HTR-8/SVneo (cell line): ENCODE data around the gene SMAD2.
"Not testable (repeated sequence)": the region's sequence is repeated elsewhere in the genome, so short reads cannot be mapped to it uniquely, and the experiment has no call there.

ENCODE experiments used
- DNase-seq: peaks from one replicate; pipeline ENCODE4 v3.0.0; 2011; ENCODE audit warnings: low spot score, mixed read lengths; ENCODE audit not compliant: insufficient read length
- FAIRE-seq: peaks from 2 replicates; lab custom pipeline; 2011; peaks lifted over from hg19 to GRCh38; lab: Jason Lieb, UNC

The SMAD2 gene

DNA sequence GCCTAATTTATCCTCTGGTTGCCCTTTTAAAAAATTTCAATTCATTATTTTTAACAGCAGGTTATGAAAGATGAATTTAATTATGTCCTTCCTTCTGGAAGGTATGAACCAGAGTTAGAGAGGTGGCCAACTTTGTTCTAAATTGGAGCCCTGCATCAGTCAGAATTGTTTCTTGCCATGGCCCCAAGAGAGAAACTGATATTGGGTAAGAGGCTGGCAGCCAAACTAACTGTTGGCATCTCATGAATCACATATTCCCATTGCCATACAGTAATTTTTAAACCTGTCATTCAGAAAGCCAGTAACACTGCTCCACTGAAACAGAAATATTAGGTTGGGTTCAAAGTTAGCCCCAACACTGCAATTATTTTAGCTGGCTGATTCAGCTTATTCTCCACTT lies 67.4 kb downstream of the SMAD2 start:
- no peak for DNase-seq
- no peak for FAIRE-seq

DNA sequence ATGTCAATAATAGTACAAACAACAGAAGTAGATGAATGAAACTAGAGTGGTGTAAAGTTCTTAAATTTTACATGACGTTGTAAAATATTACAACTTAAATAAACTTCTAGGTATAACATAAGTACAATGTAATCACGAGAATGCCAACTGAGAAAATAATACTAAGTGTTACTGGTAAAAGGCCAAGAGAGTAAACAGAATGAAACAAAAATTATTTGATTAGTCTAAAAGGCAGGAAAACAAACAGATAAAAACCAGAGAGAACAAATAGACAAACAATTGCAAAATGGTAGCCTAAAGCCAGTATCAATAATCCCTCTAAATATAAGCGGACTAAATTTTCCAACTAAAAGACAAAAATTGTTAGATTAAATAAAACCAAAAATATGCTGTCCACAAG lies 71.9 kb downstream of the SMAD2 start:
- FAIRE-seq: no peak

DNA sequence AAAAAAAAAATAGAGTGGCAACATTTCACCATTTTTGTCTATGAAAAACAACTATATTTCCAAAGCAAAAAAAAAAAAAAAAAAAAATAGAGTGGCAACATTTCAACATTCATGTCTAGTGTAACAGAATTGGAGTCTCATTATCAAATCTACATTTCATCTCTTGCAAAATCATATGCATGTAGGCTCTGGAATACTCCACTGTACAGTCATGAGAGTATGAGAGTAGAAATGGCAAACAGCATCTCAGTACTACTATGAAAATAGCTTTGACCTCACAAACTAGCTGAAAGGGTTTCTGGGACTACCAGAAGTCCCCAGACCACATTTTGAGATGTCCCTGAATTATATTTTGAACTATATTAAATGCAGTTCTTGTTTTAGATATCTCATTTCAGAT lies 82.8 kb downstream of the SMAD2 start:
- no peak for FAIRE-seq
- DNase-seq: no peak

More for the DNA sequence above, 71.9 kb downstream of the SMAD2 start:
- DNase-seq: no peak

DNA sequence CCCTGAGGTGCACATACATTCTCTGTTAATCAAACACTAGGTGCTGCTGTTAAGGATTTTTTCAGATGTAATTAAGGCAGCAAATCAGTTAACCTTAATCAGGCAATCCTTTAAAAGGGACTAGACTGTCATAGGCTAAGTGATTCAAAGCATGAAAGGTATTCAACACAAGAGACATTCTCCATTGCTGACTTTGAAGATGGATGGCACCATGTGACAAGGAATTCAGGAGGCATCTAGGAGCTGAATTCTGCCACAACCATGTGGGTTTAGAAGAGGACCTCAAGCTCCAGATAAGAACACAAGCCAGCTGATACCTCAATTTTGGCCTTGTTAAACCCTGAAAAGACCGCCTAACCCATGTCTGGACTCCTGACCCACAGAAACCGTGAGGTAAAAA lies 84.0 kb downstream of the SMAD2 start:
- DNase-seq: no peak
- no peak for FAIRE-seq

DNA sequence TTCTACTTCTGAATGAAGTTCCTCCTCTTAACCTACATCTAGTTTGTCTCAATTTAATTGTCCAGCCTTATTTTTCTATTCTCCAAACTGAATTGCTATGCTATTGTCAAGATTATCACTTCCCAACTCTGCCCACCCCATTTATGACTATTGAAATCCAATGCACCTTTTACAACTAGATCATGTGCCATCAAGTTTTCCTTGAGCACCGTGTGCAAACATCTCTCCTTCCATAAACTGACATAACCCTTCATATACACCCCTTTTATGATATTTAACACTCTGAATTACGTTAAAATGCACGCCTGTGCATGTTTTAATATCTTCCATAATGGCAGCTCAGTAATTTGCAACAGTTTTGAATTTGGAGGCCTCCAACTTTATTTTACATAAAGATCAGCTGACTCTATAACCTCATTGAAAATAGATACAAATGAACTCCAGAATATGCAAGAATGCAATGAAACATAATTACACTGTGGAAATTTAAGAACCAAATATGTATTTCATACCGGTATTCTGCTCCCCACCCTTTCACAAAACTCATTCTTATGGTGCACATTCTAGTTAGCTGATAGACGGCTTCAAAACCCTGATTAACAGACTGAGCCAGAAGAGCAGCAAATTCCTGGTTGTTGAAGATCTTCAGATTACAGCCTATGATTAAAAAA lies 85.5 kb downstream of the SMAD2 start:
- DNase-seq (no peak), FAIRE-seq (no peak)

DNA sequence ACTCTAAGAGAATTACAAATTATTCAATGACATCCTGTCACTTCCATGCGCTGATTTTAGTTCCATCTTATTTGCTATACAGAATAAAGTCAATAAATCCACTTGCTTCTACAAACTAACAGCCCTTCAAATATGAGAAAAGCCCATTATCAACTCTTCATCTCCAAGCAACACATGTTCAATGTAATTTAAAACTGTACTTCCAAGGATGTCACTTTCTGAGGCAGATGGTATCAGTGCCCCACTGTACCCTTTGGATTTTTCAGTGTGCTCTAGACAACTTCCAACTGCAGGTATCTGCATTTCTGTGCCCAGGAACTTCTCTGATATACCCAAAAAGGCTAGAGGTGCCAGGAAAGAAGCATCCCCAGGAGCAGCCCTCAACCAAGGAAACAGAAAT lies 87.6 kb downstream of the SMAD2 start:
- FAIRE-seq (no peak), DNase-seq (no peak)

DNA sequence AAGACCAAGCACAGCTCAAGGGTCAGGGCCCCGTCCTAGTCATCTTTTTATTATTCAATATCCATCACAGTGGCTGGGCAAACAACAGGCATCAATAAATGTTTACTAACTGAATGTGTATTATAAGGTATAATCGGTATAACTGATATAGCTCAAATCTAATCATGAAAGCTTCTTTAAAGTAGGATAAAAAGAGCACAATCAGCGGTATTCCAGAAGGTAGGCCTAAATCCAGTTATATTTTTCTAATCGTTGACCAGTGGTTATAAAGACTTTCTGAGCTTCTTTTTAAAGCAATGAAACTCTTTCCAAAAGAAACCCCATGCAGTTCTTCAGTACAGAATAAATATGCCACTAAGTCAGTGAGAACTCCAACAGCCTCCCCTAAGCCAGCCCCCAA lies 92.1 kb downstream of the SMAD2 start:
- no peak for FAIRE-seq
- no peak for DNase-seq

DNA sequence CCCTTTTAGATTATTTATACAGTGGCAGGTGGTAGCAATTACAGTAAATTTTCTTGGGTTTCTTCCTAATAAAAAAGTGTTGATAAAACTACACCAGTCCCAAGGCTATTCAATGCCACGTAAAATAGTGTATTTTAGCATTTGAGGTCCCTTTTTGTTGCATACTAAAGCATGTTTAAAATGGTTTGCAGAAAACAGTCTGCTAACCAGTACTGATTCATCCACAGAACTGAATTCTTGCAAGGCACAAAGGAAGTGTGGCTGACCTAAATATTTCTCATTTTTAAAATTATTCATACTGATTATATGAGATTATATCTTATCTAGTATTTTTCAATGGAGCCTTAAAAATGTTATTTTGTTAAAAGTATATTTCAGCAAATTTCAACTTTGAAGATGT lies 98.1 kb downstream of the SMAD2 start:
- DNase-seq (no peak), FAIRE-seq (no peak)

DNA sequence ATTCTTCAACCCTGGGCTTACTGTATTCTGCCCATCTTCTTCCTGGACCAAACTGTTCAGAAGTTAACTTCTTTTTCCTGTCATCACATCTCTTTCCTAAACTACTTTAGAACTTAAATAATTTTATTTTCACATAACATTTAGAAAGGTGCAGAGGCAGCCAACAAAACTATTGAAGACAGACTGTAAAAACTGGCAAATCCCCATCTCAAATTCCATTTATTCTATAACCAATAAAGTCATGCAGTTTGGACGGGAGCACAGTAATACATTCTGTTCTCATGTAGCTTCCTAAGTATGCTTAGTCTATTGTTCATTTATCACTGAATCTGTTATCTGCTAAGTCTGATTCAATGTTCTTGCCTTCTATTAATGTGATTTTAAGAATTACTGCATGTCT lies 99.1 kb downstream of the SMAD2 start:
- FAIRE-seq (no peak), DNase-seq (no peak)

DNA sequence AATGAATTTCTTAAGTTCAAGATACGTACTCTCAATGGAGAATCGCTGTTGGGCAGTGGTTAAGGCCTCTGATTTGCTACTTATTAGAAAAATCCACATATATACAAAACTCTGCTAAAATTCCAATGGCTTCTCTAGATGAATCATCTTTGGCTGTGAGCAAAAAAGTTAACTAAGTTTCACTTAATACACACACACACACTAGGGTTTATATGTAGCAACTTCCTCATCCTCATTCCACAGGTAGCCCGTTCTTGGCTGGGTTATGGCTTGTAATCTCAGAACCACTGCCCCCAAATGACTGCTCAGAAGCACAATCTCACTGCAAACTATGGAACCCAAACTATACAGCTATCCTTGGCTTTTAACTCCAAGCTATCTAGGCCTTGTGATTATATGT lies 99.7 kb downstream of the SMAD2 start:
- DNase-seq: no peak
- no peak for FAIRE-seq

DNA sequence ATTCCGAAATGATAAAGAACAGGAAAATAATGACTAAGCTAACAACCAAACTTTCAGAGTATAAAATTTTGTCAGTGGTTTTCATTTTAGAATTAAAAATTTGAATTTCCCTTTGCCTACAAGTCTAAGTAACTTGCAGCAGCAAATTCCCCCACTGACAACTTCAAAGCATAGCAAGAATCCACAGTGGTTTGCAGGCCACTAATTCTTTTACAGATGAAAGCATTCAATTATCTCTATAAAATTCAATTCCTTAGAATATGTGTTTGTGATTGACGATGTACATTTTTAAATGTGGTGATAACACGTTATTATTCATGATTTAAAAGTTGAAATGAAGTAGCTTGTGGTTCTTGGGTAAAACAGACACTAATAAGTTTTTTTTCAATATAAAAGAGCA lies 100.6 kb downstream of the SMAD2 start:
- FAIRE-seq: no peak
- no peak for DNase-seq

DNA sequence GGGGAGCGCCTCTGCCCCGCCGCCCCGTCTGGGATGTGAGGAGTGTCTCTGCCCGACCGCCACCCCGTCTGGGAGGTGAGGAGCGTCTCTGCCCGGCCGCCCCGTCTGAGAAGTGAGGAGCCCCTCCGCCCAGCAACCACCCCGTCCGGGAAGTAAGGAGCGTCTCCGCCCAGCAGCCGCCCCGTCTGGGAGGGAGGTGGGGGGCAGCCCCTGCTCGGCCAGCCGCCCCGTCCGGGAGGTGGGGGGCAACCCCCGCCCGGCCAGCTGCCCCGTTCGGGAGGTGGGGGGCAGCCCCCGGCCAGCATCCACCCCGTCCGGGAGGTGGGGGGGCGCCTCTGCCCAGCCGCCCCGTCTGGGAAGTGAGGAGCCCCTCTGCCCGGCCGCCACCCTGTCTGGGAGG lies 102.4 kb downstream of the SMAD2 start:
- not testable (repeated sequence) for FAIRE-seq, DNase-seq

DNA sequence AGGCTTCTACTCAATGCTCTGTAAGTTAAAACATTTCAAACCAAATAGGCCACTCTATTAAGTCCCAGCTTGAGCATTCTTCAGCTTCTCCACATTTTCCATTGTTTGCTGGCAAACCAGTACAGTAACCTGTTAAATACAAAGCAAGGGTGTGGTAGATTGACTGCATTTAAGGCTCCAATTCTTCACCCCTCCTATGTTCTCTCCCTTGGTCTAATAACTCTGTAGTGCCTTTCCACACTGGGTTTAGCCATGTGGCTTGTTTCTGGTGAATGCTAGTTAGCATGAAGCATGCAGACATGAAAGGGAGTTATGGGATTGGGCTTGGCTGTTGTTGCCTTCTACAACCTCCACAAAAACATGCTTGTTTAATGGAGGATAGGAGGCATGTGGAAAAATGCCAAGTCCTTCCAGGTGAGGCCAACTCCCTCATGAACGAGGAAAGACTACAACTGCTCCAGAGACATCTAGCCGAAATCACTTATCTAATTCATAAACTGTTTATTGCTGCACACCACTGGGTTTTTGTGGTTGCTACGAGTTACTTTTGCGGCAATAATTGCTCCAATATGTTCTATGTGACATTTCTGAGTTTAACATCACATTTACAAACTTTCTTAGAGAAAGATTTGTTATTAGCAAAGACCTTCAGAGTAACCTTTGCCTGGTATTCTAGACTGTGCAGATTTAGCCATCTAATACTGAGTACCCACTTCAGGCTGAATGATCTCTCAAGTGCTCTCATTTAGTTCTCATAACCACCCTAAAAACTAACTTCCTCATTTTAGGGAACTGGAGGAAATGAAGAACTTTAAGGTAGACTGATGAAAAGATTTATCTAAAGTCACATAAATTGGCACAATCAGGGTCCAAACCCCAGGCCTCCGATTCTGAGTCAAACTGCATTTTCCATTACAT lies 104.0 kb downstream of the SMAD2 start:
- no peak for DNase-seq
- FAIRE-seq: no peak

DNA sequence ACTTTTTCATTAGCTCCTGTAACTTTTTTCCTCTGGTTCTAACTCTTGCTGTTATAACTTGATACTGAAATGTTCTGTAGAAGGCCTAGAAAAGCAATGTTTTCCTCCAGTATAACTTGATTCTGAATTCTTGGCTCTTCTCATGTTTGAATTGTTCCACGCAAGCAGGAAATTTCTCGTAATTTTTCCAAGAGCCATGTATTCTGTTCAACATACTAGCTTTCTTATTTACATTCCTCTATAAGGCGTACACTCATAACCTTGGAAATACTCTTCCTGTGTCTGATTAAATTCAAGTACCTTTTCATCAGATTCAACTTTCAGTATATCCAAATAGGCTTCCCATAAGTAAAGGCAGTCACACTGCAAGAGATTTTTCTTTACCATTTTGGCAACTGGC lies 109.1 kb downstream of the SMAD2 start:
- FAIRE-seq: no peak
- DNase-seq: no peak

DNA sequence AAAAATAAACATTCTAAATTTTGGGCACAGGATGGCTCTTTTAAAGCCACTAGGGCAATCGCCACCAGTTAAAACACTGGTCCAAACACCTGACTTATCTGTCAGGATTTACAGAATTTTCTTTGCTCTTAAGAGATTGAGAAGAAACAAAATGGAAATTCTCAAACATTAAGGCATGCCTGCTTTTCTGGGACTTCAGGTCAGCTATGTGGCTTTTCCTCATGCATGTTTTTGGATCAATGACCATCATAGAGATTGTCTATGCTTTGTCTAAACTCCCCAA lies 112.7 kb downstream of the SMAD2 start:
- FAIRE-seq (no peak), DNase-seq (no peak)

DNA sequence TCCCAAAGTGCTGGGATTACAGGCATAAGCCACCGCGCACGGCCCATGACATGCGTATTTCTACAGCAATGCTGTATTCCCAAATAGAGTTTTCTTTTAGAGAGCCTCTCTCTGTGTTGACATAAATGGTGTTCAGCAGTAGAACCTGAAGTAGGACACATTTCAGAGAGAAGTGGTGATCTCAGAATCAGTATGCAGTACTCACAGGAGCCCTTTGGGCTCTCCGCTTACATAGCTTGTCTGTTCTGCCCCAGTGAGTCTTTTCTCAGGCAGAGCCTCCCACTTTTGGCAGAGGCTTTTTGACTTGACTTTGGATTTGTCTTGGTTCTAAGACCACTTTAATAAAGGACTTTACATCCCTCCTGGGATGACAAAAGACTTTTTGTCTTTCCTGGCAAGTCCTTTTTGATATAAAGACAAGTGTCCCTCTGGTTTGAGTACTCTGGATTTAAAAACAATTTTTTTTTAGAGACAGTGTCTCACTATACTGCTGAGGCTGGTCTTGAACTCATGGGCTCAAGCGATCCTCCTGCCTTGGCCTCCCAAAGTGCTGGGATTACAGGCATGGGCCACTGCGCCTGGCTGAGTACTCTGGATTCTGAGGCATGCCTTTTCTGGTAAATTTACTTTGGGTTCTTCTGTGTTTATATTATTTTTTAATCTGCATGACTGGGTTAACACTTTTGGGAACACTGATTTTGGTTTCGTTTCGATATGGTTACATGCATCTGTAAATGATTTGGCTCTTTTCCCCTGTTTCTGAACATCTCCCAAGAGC lies 113.3 kb downstream of the SMAD2 start:
- DNase-seq (no peak), FAIRE-seq (no peak)

DNA sequence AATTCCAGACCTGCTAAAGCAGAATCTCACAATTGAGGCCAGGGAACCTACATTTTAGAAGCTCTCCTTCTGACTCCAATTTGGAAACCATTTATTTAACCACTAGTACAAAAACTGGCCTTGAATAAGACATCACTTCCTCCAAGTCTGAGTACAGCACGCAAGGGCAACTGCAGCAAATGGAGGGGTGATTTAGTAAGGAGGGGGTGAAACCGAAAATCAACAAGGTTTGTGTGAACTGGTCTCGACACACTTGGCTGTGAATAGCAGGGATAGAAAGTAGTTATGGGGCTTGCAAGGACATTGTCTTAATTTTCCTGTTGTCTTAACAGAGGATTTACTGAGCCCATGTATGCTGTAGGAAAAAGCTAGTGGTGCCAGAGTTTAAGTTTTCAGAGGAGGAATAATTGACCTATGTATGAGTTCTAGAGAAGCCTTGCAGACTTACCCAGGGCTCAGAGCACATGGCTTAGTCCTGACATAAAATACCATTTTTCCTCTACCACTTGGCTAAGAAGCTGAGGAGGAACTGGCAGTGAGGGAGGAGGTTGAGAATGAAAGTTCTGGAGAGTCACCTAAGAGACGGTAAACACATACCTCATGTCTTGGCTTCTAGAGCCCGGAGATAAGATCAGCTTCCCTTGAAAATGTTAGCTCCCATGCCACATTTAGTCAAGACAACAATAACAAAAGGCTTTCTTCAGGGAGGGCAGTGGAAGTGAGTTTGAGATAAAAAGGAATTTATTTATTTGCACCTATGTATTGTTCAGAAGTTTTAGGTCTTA lies 114.8 kb downstream of the SMAD2 start:
- no peak for FAIRE-seq
- DNase-seq: no peak

DNA sequence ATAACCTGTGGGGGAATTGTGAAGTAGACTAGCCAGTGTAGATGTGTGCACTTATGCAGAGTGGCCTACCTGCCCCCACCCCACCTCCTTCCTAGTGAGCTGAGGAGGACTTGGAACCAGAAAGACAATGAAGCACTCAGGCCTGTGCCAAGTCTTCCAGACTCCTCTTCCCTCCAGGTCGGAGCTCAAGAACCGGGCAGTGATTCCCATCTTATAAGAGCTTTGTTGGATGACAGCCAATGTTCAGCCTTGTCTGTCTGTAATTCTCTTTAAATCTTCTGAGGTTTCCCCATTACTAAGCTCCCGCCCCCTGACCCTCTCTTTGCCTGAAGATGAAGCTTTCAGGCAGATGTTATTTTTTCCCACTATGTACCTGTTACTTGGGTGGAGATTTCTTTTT lies 121.0 kb downstream of the SMAD2 start:
- DNase-seq: no peak
- FAIRE-seq: no peak

DNA sequence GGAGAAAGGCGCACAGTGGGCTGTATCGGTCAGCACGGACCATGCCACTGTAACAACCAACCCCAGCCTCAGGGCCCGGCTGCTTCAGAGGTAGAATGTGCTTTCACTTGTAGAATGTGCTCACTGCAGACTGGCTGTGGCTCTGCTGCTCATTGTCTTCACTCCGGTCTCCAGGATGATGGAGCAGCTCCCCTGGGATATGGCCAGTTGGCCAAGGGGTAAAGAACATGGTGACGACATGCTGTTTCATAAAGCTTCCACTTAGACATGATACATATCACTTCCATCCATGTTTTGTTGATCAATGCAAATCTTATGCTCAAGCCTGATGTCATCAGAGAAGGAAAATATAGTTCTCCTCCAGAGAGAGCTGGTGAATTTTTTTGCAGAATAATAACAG lies 127.7 kb downstream of the SMAD2 start:
- DNase-seq (no peak), FAIRE-seq (no peak)

DNA sequence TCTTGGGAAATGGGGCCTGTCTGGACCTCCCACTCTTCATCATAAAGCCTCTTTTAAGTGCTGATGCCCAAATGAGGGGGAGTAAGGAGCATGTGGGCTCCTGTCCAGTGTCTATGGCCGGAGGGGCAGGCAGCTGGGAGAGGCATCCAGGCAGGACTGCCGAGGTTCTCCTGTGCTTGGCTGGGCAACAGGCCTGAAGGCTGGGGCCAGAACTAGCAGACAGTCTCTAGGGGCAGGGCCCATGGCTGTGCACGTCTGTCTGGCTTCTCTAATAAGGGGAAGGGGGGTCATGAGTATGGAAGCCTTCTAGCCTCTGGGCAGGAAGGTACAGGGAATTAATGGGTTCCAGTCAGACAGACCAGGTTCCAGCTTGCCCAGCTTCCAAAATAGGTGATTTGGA lies 128.6 kb downstream of the SMAD2 start:
- FAIRE-seq (no peak), DNase-seq (no peak)
